Astrocyte (in vitro differentiated cells and primary cell): ENCODE measurements around the gene SLC43A1. TPM values are rescaled to one million over a fixed set of nuclear protein-coding genes. Genes with fewer than 3 reads are reported as not detected.

Source experiments
- DNase-seq: peaks from one replicate; pipeline ENCODE4 v3.0.0-alpha.2; 2010; ENCODE audit warnings: low read depth
- FAIRE-seq: peaks from 2 replicates; lab custom pipeline; 2011; peaks lifted over from hg19 to GRCh38; lab: Jason Lieb, UNC
- H2AFZ ChIP-seq: 2 replicates; pipeline ENCODE4 v1.6.0; 2012; ENCODE audit warnings: low read depth, low read length, inconsistent platforms
- H3K27ac ChIP-seq: 2 replicates; pipeline ENCODE4 v1.5.1; 2011; ENCODE audit warnings: low read depth, low read length, inconsistent platforms
- H3K27me3 ChIP-seq: 2 replicates; pipeline ENCODE4 v1.6.0; 2011; ENCODE audit warnings: low read length, inconsistent platforms; ENCODE audit not compliant: insufficient read depth
- H3K36me3 ChIP-seq: 2 replicates; pipeline ENCODE4 v1.5.1; 2011; ENCODE audit warnings: low read length, inconsistent platforms; ENCODE audit not compliant: insufficient read depth
- H3K4me1 ChIP-seq: 2 replicates; pipeline ENCODE4 v1.5.1; 2011; ENCODE audit warnings: low read length, inconsistent platforms; ENCODE audit not compliant: insufficient read depth
- H3K4me2 ChIP-seq: 2 replicates; pipeline ENCODE4 v1.6.0; 2012; ENCODE audit warnings: low read length, inconsistent platforms
- H3K4me3 ChIP-seq: 2 replicates; pipeline ENCODE4 v1.5.1; 2011; ENCODE audit warnings: low read depth, mild to moderate bottlenecking, low read length, inconsistent platforms; ENCODE audit not compliant: insufficient read depth
- H3K79me2 ChIP-seq: 2 replicates; pipeline ENCODE4 v1.6.0; 2012; ENCODE audit warnings: mild to moderate bottlenecking, low read length, inconsistent platforms; ENCODE audit not compliant: insufficient read depth
- H3K9ac ChIP-seq: 2 replicates; pipeline ENCODE4 v1.6.0; 2012; ENCODE audit warnings: mild to moderate bottlenecking, low read length, inconsistent platforms
- H3K9me3 ChIP-seq: 2 replicates; pipeline ENCODE4 v1.5.1; 2012; ENCODE audit warnings: low read depth, mild to moderate bottlenecking, low read length, inconsistent platforms; ENCODE audit not compliant: insufficient read depth
- H4K20me1 ChIP-seq: 2 replicates; pipeline ENCODE4 v1.6.0; 2012; ENCODE audit warnings: low read length, inconsistent platforms; ENCODE audit not compliant: insufficient read depth
- H3K27ac Mint-ChIP-seq: one replicate; pipeline ENCODE4 v1.8.0; 2021; ENCODE audit warnings: mild to moderate bottlenecking, mixed read lengths; ENCODE audit not compliant: unreplicated experiment
- H3K27me3 Mint-ChIP-seq: one replicate; pipeline ENCODE4 v1.8.0; 2021; ENCODE audit warnings: low read depth, mixed read lengths; ENCODE audit not compliant: unreplicated experiment
- H3K36me3 Mint-ChIP-seq: one replicate; pipeline ENCODE4 v1.8.0; 2021; ENCODE audit warnings: low read depth, mixed read lengths; ENCODE audit not compliant: unreplicated experiment
- H3K4me1 Mint-ChIP-seq: one replicate; pipeline ENCODE4 v1.8.0; 2021; ENCODE audit warnings: low read depth, mixed read lengths; ENCODE audit not compliant: unreplicated experiment
- H3K4me3 Mint-ChIP-seq: one replicate; pipeline ENCODE4 v1.8.0; 2021; ENCODE audit warnings: mild to moderate bottlenecking, moderate library complexity, mixed read lengths; ENCODE audit not compliant: unreplicated experiment
- H3K9me3 Mint-ChIP-seq: one replicate; pipeline ENCODE4 v1.8.0; 2021; ENCODE audit warnings: mild to moderate bottlenecking, mixed read lengths; ENCODE audit not compliant: unreplicated experiment
- EZH2 ChIP-seq: IDR thresholded peaks from 2 replicates; pipeline ENCODE4 v1.6.1; 2012; ENCODE audit warnings: mild to moderate bottlenecking, low read length, inconsistent platforms; ENCODE audit not compliant: insufficient read depth
- total RNA-seq: library from RNA; stranded (reverse); gene quantifications from 2 replicates; pipeline ENCODE4 v1.2.1, GENCODE V29; 2021
- TF ChIP-seq, protein P1 (sequence below): IDR thresholded peaks from 2 replicates; pipeline ENCODE4 v1.5.1; 2011; ENCODE audit warnings: low read depth, mild to moderate bottlenecking, inconsistent platforms, low read length, moderate library complexity; ENCODE audit not compliant: insufficient read depth

SLC43A1 gene
- total RNA-seq, 1 donor from 2014 or later, result 3.5 TPM

DNA sequence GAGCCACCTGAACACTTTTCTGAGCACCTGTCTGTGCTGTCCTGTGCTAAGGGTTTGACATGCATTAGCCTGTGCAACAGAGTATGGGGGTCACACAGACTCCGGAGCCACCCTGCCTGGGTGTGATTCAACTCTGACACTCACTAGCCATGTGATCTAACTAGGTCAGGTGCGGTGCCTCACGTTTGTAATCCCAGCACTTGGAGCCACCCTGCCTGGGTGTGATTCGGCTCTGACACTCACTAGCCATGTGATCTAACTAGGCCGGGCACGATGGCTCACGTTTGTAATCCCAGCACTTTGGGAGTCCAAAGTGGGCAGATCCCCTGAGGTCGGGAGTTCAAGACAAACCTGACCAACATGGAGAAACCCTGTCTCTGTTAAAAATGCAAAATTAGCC, 40.5 kb upstream of the SLC43A1 start:
- no peak overlapping the region for H3K27ac Mint-ChIP-seq
- no peak overlapping the region for H3K4me3 ChIP-seq
- no peak overlapping the region for H2AFZ ChIP-seq
- no peaks in the 10 kb centered on the region for H3K36me3 ChIP-seq
- H3K4me3 Mint-ChIP-seq, result no peak overlapping the region
- H3K9ac ChIP-seq, result no peak overlapping the region
- H3K79me2 ChIP-seq, result no peaks in the 10 kb centered on the region
- H3K4me1 Mint-ChIP-seq, result no peaks in the 10 kb centered on the region
- TF ChIP-seq EZH2, result no peak
- H3K4me1 ChIP-seq, result no peaks in the 10 kb centered on the region
- no peaks in the 10 kb centered on the region for H3K27me3 Mint-ChIP-seq
- H3K36me3 Mint-ChIP-seq, result peaks cover 55% of the 10 kb centered on the region
- no peaks in the 10 kb centered on the region for H3K9me3 Mint-ChIP-seq
- H4K20me1 ChIP-seq, result no peaks in the 10 kb centered on the region
- FAIRE-seq (no peak), DNase-seq (no peak)
- H3K27ac ChIP-seq, result no peak overlapping the region
- no peak overlapping the region for H3K4me2 ChIP-seq
- no peaks in the 10 kb centered on the region for H3K27me3 ChIP-seq
- H3K9me3 ChIP-seq, result no peaks in the 10 kb centered on the region

DNA sequence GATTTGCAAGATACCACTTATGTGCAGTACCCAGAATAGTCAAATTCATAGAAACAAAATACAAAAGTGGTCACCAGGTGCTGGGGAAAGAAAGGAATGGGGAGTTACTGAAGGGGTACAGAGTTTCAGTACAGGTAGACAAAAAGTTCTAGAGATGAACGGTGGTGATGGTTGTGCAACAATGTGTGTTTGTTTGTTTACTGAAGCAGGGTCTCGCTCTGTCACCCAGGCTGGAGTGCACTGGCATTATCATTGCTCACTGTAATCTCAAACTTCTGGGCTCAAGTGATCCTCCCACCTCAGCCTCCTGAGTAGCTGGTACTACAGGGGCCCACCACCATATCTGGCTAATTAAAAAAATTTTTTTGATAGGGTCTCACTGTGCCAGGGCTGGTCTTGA, 39.9 kb upstream of the SLC43A1 start:
- Histone ChIP-seq H2AFZ (no peak overlapping the region), H3K27ac (no peak overlapping the region), H3K4me1 (no peaks in the 10 kb centered on the region), H3K79me2 (no peaks in the 10 kb centered on the region), H4K20me1 (no peaks in the 10 kb centered on the region), H3K9ac (no peak overlapping the region), H3K4me3 (no peak overlapping the region), H3K9me3 (no peaks in the 10 kb centered on the region), H3K36me3 (no peaks in the 10 kb centered on the region), H3K27me3 (no peaks in the 10 kb centered on the region), H3K4me2 (no peak overlapping the region)
- H3K27me3 Mint-ChIP-seq, result no peaks in the 10 kb centered on the region
- no peak overlapping the region for H3K4me3 Mint-ChIP-seq
- DNase-seq (no peak), FAIRE-seq (no peak)
- TF ChIP-seq, protein P1, sequence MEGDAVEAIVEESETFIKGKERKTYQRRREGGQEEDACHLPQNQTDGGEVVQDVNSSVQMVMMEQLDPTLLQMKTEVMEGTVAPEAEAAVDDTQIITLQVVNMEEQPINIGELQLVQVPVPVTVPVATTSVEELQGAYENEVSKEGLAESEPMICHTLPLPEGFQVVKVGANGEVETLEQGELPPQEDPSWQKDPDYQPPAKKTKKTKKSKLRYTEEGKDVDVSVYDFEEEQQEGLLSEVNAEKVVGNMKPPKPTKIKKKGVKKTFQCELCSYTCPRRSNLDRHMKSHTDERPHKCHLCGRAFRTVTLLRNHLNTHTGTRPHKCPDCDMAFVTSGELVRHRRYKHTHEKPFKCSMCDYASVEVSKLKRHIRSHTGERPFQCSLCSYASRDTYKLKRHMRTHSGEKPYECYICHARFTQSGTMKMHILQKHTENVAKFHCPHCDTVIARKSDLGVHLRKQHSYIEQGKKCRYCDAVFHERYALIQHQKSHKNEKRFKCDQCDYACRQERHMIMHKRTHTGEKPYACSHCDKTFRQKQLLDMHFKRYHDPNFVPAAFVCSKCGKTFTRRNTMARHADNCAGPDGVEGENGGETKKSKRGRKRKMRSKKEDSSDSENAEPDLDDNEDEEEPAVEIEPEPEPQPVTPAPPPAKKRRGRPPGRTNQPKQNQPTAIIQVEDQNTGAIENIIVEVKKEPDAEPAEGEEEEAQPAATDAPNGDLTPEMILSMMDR, result no peak
- TF ChIP-seq EZH2, result no peak
- H3K9me3 Mint-ChIP-seq, result no peaks in the 10 kb centered on the region
- H3K4me1 Mint-ChIP-seq, result no peaks in the 10 kb centered on the region
- H3K36me3 Mint-ChIP-seq, result peaks cover 57% of the 10 kb centered on the region
- H3K27ac Mint-ChIP-seq, result no peak overlapping the region

DNA sequence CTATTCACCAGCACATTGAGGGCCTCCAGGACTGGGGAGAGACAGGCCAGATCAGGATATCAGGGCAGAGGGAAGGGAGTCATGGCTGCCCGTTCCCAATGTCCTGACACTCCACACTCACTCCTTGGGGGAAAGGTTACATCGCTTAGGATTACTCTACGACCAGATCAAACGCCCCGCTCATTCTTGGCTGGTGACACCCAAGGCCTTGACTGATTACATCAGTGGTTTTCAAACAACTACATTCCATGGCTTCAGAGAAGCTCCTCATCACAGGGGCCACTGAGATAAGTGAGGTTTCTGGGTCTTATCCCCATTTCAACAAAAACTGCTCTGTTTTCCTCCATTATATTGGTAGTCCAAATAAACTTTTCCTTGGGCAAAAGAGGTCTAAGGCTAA, 37.0 kb upstream of the SLC43A1 start:
- DNase-seq (no peak), FAIRE-seq (no peak)
- Histone ChIP-seq H4K20me1 (no peaks in the 10 kb centered on the region), H3K9ac (no peak overlapping the region), H3K4me1 (no peaks in the 10 kb centered on the region), H3K4me2 (no peak overlapping the region), H3K27me3 (no peaks in the 10 kb centered on the region), H2AFZ (no peak overlapping the region), H3K27ac (no peak overlapping the region), H3K9me3 (no peaks in the 10 kb centered on the region), H3K79me2 (no peaks in the 10 kb centered on the region), H3K4me3 (no peak overlapping the region), H3K36me3 (no peaks in the 10 kb centered on the region)
- Mint-ChIP-seq H3K36me3 (peaks cover 48% of the 10 kb centered on the region), H3K27me3 (no peaks in the 10 kb centered on the region), H3K9me3 (no peaks in the 10 kb centered on the region), H3K27ac (peak overlapping the region; percentile 66), H3K4me3 (no peak overlapping the region), H3K4me1 (no peaks in the 10 kb centered on the region)
- TF ChIP-seq, protein P1, result no peak
- TF ChIP-seq EZH2, result no peak
